ENCODE results near the gene CCDC146.

Gene CCDC146

GRCh38 chr7:77316219-77316978 lies 194.0 kb downstream of the CCDC146 start:
- Histone ChIP-seq H3K9ac (ENCODE audit: low read length) (no peak overlapping the region), H3K4me1 (ENCODE audit: control insufficient read depth, insufficient read depth, low read length) (no peaks in the 10 kb centered on the region), H3K4me3 (ENCODE audit: low read depth, low read length) (no peak overlapping the region), H3K9me3 (ENCODE audit: control insufficient read depth, insufficient read depth, low read depth, low read length) (no peaks in the 10 kb centered on the region), H3K36me3 (ENCODE audit: control insufficient read depth, insufficient read depth, low read length) (no peaks in the 10 kb centered on the region), H3K27me3 (ENCODE audit: control insufficient read depth, insufficient read depth, low read length) (no peaks in the 10 kb centered on the region), H3K27ac (ENCODE audit: low read depth, low read length) (no peak overlapping the region)

- H3K27ac ChIP-seq (ENCODE audit: low read depth, low read length) = no peak overlapping the region
- H3K4me3 ChIP-seq (ENCODE audit: low read depth, low read length) = no peak overlapping the region
- H3K9ac ChIP-seq (ENCODE audit: low read length) = no peak overlapping the region
- H3K9me3 ChIP-seq (ENCODE audit: control insufficient read depth, insufficient read depth, low read depth, low read length) = no peaks in the 10 kb centered on the region
- H3K27me3 ChIP-seq (ENCODE audit: control insufficient read depth, insufficient read depth, low read length) = no peaks in the 10 kb centered on the region
- H3K4me1 ChIP-seq (ENCODE audit: control insufficient read depth, insufficient read depth, low read length) = no peaks in the 10 kb centered on the region
- H3K36me3 ChIP-seq (ENCODE audit: control insufficient read depth, insufficient read depth, low read length) = no peaks in the 10 kb centered on the region
These were observed 195.6 kb downstream of the CCDC146 start for GRCh38 chr7:77318019-77318418.

GRCh38 chr7:77320137-77320536 lies 197.7 kb downstream of the CCDC146 start:
- Histone ChIP-seq H3K4me3 (ENCODE audit: low read depth, low read length) (no peak overlapping the region), H3K27me3 (ENCODE audit: control insufficient read depth, insufficient read depth, low read length) (no peaks in the 10 kb centered on the region), H3K36me3 (ENCODE audit: control insufficient read depth, insufficient read depth, low read length) (no peaks in the 10 kb centered on the region), H3K27ac (ENCODE audit: low read depth, low read length) (no peak overlapping the region), H3K9ac (ENCODE audit: low read length) (no peak overlapping the region), H3K4me1 (ENCODE audit: control insufficient read depth, insufficient read depth, low read length) (no peaks in the 10 kb centered on the region), H3K9me3 (ENCODE audit: control insufficient read depth, insufficient read depth, low read depth, low read length) (no peaks in the 10 kb centered on the region)

- no peaks in the 10 kb centered on the region for H3K4me1 ChIP-seq (ENCODE audit: control insufficient read depth, insufficient read depth, low read length)
- no peak overlapping the region for H3K9ac ChIP-seq (ENCODE audit: low read length)
- H3K9me3 ChIP-seq (ENCODE audit: control insufficient read depth, insufficient read depth, low read depth, low read length) = no peaks in the 10 kb centered on the region
- H3K27ac ChIP-seq (ENCODE audit: low read depth, low read length) = no peak overlapping the region
- no peaks in the 10 kb centered on the region for H3K27me3 ChIP-seq (ENCODE audit: control insufficient read depth, insufficient read depth, low read length)
- no peaks in the 10 kb centered on the region for H3K36me3 ChIP-seq (ENCODE audit: control insufficient read depth, insufficient read depth, low read length)
- H3K4me3 ChIP-seq (ENCODE audit: low read depth, low read length) = no peak overlapping the region
These were observed 198.3 kb downstream of the CCDC146 start for GRCh38 chr7:77320714-77321113.

- Histone ChIP-seq H3K4me1 (ENCODE audit: control insufficient read depth, insufficient read depth, low read length) (peaks cover under 1% of the 10 kb centered on the region; the same call in 1 of the 2 replicates), H3K36me3 (ENCODE audit: control insufficient read depth, insufficient read depth, low read length) (no peaks in the 10 kb centered on the region), H3K27me3 (ENCODE audit: control insufficient read depth, insufficient read depth, low read length) (no peaks in the 10 kb centered on the region), H3K9ac (ENCODE audit: low read length) (no peak overlapping the region), H3K27ac (ENCODE audit: low read depth, low read length) (no peak overlapping the region), H3K9me3 (ENCODE audit: control insufficient read depth, insufficient read depth, low read depth, low read length) (no peaks in the 10 kb centered on the region), H3K4me3 (ENCODE audit: low read depth, low read length) (no peak overlapping the region)
These were observed 198.9 kb downstream of the CCDC146 start for GRCh38 chr7:77321300-77321699.

GRCh38 chr7:77326131-77326530 lies 203.7 kb downstream of the CCDC146 start:
- H3K27me3 ChIP-seq (ENCODE audit: control insufficient read depth, insufficient read depth, low read length) = no peaks in the 10 kb centered on the region
- H3K9ac ChIP-seq (ENCODE audit: low read length) = no peak overlapping the region
- no peaks in the 10 kb centered on the region for H3K36me3 ChIP-seq (ENCODE audit: control insufficient read depth, insufficient read depth, low read length)
- H3K27ac ChIP-seq (ENCODE audit: low read depth, low read length) = no peak overlapping the region
- H3K4me1 ChIP-seq (ENCODE audit: control insufficient read depth, insufficient read depth, low read length) = peaks cover 21% of the 10 kb centered on the region; the same call in 1 of the 2 replicates
- no peak overlapping the region for H3K4me3 ChIP-seq (ENCODE audit: low read depth, low read length)
- no peaks in the 10 kb centered on the region for H3K9me3 ChIP-seq (ENCODE audit: control insufficient read depth, insufficient read depth, low read depth, low read length)

GRCh38 chr7:77327067-77327931 lies 204.9 kb downstream of the CCDC146 start:
- Histone ChIP-seq H3K4me3 (ENCODE audit: low read depth, low read length) (no peak overlapping the region), H3K27ac (ENCODE audit: low read depth, low read length) (no peak overlapping the region), H3K9me3 (ENCODE audit: control insufficient read depth, insufficient read depth, low read depth, low read length) (no peaks in the 10 kb centered on the region), H3K27me3 (ENCODE audit: control insufficient read depth, insufficient read depth, low read length) (no peaks in the 10 kb centered on the region), H3K36me3 (ENCODE audit: control insufficient read depth, insufficient read depth, low read length) (no peaks in the 10 kb centered on the region), H3K9ac (ENCODE audit: low read length) (no peak overlapping the region), H3K4me1 (ENCODE audit: control insufficient read depth, insufficient read depth, low read length) (peaks cover 25% of the 10 kb centered on the region; the same call in 1 of the 2 replicates)

GRCh38 chr7:77327932-77328628 lies 205.7 kb downstream of the CCDC146 start:
- no peak overlapping the region for H3K9ac ChIP-seq (ENCODE audit: low read length)
- H3K4me3 ChIP-seq (ENCODE audit: low read depth, low read length) = no peak overlapping the region
- no peaks in the 10 kb centered on the region for H3K9me3 ChIP-seq (ENCODE audit: control insufficient read depth, insufficient read depth, low read depth, low read length)

GRCh38 chr7:77328669-77329068 lies 206.3 kb downstream of the CCDC146 start:
- Histone ChIP-seq H3K4me1 (ENCODE audit: control insufficient read depth, insufficient read depth, low read length) (peaks cover 25% of the 10 kb centered on the region; the same call in 1 of the 2 replicates), H3K27me3 (ENCODE audit: control insufficient read depth, insufficient read depth, low read length) (no peaks in the 10 kb centered on the region), H3K36me3 (ENCODE audit: control insufficient read depth, insufficient read depth, low read length) (no peaks in the 10 kb centered on the region), H3K9me3 (ENCODE audit: control insufficient read depth, insufficient read depth, low read depth, low read length) (no peaks in the 10 kb centered on the region), H3K4me3 (ENCODE audit: low read depth, low read length) (no peak overlapping the region), H3K9ac (ENCODE audit: low read length) (no peak overlapping the region), H3K27ac (ENCODE audit: low read depth, low read length) (no peak overlapping the region)

More at GRCh38 chr7:77327932-77328628, 205.7 kb downstream of the CCDC146 start:
- H3K27me3 ChIP-seq (ENCODE audit: control insufficient read depth, insufficient read depth, low read length) = no peaks in the 10 kb centered on the region
- peaks cover 25% of the 10 kb centered on the region; the same call in 1 of the 2 replicates for H3K4me1 ChIP-seq (ENCODE audit: control insufficient read depth, insufficient read depth, low read length)
- H3K36me3 ChIP-seq (ENCODE audit: control insufficient read depth, insufficient read depth, low read length) = no peaks in the 10 kb centered on the region
- no peak overlapping the region for H3K27ac ChIP-seq (ENCODE audit: low read depth, low read length)

GRCh38 chr7:77329466-77330168 lies 207.2 kb downstream of the CCDC146 start:
- Histone ChIP-seq H3K27ac (ENCODE audit: low read depth, low read length) (no peak overlapping the region), H3K9ac (ENCODE audit: low read length) (no peak overlapping the region), H3K4me1 (ENCODE audit: control insufficient read depth, insufficient read depth, low read length) (peaks cover 25% of the 10 kb centered on the region; the same call in 1 of the 2 replicates), H3K9me3 (ENCODE audit: control insufficient read depth, insufficient read depth, low read depth, low read length) (no peaks in the 10 kb centered on the region), H3K27me3 (ENCODE audit: control insufficient read depth, insufficient read depth, low read length) (no peaks in the 10 kb centered on the region), H3K36me3 (ENCODE audit: control insufficient read depth, insufficient read depth, low read length) (no peaks in the 10 kb centered on the region), H3K4me3 (ENCODE audit: low read depth, low read length) (no peak overlapping the region)
